Thoracic aorta (tissue), 2 donors: ENCODE measurements around the gene UGT2A3. TPM values are rescaled to one million over a fixed set of nuclear protein-coding genes. Genes with fewer than 3 reads are reported as not detected.
"Not testable (repeated sequence)": the region's sequence is repeated elsewhere in the genome, so short reads cannot be mapped to it uniquely, and the experiment has no call there.

Source experiments
- ATAC-seq: fragments of 150-250 bp; one replicate; pipeline ENCODE4 v1.8.0; 2017; ENCODE audit warnings: low read depth; ENCODE audit not compliant: insufficient number of reproducible peaks, low FRiP score
- DNase-seq: peaks from one replicate; pipeline ENCODE4 v3.0.0-alpha.2; 2020; ENCODE audit warnings: low spot score
- H3K27ac ChIP-seq, 2 donors: fragments of 200-600 bp; sonication (generic); 1 replicate in 1 of 2; 2 replicates in 1 of 2; pipeline ENCODE4 v1.5.1; 2016; ENCODE audit warnings: mild to moderate bottlenecking in 2 of 2, moderate library complexity in 2 of 2
- H3K27me3 ChIP-seq: fragments of 200-600 bp; sonication (generic); replicated peaks from 2 replicates; pipeline ENCODE4 v1.6.0; 2016; ENCODE audit warnings: mild to moderate bottlenecking; ENCODE audit not compliant: insufficient read depth
- H3K36me3 ChIP-seq: fragments of 200-600 bp; sonication (generic); one replicate; pipeline ENCODE4 v1.5.1; 2016
- H3K4me1 ChIP-seq, 2 donors: fragments of 200-600 bp; sonication (generic); 1 replicate in 1 of 2; 2 replicates in 1 of 2; pipeline versions ENCODE4 v1.5.1 to v1.6.0; 2016; ENCODE audit warnings: low read depth in 2 of 2, mild to moderate bottlenecking in 1 of 2; ENCODE audit not compliant: control insufficient read depth in 1 of 2
- H3K4me3 ChIP-seq: fragments of 200-600 bp; sonication (generic); 2 replicates; pipeline ENCODE4 v1.5.1; 2016; ENCODE audit warnings: mild to moderate bottlenecking
- H3K9me3 ChIP-seq: fragments of 200-600 bp; sonication (generic); 2 replicates; pipeline ENCODE4 v1.5.1; 2016
- total RNA-seq, 2 donors: library from RNA; depleted of rRNA; stranded (reverse); fragments of >200 nt; gene quantifications; one replicate each; pipeline versions ENCODE4 v1.1.0 to v1.2.3, GENCODE V29; 2016
- TF ChIP-seq, protein P1 (sequence below): fragments of 200-600 bp; sonication (generic); IDR thresholded peaks from one replicate; pipeline ENCODE4 v1.5.1; 2019; ENCODE audit warnings: antibody characterized with exemption

The UGT2A3 gene
- total RNA-seq, 2 donors from 2014 or later = not detected

DNA sequence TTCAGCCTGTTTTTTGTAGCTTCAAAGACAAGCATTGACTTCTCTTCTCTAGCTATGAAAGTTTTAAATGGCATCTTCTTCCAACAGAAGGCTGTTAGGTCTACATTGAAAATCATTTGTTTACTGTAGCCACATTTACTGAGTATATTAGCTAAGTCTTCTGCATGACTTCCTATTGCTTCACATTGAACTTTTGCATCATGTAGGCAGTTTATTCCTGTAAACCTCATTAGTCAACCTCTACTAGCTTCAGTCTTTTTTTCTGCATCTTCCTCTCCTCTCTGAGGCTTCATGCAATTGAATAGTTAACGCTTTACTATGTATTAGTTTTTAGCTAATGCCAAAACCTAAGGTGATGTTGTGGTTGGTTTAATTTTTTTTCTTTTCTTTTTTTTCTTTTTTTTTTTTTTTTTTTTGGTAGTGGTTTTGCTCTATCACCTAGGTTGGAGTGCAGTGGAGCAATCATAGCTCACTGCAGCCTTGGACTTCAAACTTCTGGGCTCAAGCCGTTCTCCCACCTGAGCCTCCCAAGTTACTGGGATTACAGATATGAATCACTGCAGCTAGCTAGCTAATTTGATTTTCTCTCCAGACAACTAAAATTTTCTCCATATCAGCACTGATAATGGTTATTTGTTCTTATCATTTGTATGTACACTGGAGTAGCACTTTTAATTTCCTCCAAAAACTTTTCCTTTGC is 3.4 kb downstream of the UGT2A3 start:
- Histone ChIP-seq H3K4me1 (no peaks in the 10 kb centered on the region), H3K27me3 (no peaks in the 10 kb centered on the region), H3K27ac (no peak overlapping the region), H3K4me3 (no peak overlapping the region), H3K36me3 (no peaks in the 10 kb centered on the region), H3K9me3 (no peaks in the 10 kb centered on the region)
- DNase-seq (no peak), ATAC-seq (no peak)
- TF ChIP-seq, protein P1, sequence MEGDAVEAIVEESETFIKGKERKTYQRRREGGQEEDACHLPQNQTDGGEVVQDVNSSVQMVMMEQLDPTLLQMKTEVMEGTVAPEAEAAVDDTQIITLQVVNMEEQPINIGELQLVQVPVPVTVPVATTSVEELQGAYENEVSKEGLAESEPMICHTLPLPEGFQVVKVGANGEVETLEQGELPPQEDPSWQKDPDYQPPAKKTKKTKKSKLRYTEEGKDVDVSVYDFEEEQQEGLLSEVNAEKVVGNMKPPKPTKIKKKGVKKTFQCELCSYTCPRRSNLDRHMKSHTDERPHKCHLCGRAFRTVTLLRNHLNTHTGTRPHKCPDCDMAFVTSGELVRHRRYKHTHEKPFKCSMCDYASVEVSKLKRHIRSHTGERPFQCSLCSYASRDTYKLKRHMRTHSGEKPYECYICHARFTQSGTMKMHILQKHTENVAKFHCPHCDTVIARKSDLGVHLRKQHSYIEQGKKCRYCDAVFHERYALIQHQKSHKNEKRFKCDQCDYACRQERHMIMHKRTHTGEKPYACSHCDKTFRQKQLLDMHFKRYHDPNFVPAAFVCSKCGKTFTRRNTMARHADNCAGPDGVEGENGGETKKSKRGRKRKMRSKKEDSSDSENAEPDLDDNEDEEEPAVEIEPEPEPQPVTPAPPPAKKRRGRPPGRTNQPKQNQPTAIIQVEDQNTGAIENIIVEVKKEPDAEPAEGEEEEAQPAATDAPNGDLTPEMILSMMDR = no peak

DNA sequence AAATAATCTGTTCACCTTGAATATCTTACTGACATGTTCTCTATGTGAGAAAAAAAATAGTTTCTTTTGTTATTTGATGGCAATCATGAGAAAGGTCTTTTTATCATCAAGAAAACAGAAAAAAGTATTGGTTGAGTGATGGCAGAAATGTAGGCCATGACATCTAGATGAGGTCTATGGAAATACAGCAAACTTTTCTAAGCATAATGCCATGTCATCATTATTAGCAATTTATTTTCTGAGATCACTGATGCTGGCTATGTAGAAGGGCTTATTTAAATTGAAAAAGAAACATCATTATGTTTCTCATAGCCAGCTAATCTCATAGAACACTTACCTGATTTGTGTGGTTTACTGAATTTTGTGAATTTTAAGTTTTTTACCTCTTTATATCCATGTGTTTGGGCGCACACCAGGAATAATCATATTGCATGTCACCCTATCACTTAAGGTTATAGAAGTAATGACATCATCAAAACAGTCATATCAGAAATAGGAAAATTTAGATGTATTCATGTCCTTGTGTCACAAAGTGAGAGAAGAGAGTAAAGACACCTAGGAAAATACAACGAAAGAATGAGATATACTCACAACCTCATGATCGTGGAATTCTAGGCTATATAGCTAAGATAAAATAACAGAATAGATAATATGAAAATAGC is 22.4 kb downstream of the UGT2A3 start:
- H3K27me3 ChIP-seq = no peaks in the 10 kb centered on the region
- TF ChIP-seq, protein P1 = no peak
- no peaks in the 10 kb centered on the region for H3K9me3 ChIP-seq
- ATAC-seq (no peak), DNase-seq (no peak)
- H3K4me3 ChIP-seq = no peak overlapping the region
- no peaks in the 10 kb centered on the region for H3K4me1 ChIP-seq
- H3K36me3 ChIP-seq = no peaks in the 10 kb centered on the region
- no peak overlapping the region for H3K27ac ChIP-seq

DNA sequence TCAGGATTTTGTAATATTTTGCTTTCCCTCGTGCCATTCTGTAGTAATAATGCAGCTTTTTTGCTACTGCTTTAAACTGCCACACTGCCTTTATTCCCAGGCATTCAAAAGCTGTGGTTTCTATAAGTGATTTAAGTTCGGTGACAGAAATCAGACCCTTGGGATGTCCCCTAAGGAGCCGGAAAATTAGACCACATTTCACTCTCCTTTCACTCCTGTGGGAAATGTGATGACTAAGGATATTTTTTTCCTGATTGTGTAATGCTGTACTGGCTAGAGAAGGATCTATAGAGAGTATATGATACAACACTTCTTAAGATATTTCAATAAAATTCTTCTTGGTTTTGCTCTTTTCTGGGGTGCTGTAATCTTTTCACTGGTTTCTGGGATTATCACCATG is 24.4 kb downstream of the UGT2A3 start:
- ATAC-seq (no peak), DNase-seq (no peak)
- no peaks in the 10 kb centered on the region for H3K9me3 ChIP-seq
- no peak overlapping the region for H3K4me3 ChIP-seq
- no peak overlapping the region for H3K27ac ChIP-seq
- TF ChIP-seq, protein P1 = no peak
- no peaks in the 10 kb centered on the region for H3K27me3 ChIP-seq
- H3K36me3 ChIP-seq = no peaks in the 10 kb centered on the region
- H3K4me1 ChIP-seq = no peaks in the 10 kb centered on the region

DNA sequence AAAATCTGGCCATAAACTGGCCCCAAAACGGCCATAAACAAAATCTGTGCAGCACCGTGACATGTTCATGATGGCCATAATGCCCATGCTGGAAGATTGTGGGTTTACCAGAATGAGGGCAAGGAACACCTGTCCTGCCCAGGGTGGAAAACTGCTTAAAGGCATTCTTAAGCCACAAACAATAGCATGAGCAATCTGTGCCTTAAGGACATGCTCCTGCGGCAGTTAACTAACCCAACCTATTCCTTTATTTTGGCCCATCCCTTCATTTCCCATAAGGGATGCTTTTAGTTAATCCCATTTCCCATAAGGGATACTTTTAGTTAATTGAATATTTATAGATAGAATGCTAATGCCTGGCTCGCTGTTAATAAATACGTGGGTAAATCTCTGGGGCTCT is 29.4 kb downstream of the UGT2A3 start:
- H3K27ac ChIP-seq, H3K36me3 ChIP-seq, ATAC-seq, H3K4me3 ChIP-seq, H3K9me3 ChIP-seq, H3K4me1 ChIP-seq, DNase-seq, H3K27me3 ChIP-seq: not testable (repeated sequence)

DNA sequence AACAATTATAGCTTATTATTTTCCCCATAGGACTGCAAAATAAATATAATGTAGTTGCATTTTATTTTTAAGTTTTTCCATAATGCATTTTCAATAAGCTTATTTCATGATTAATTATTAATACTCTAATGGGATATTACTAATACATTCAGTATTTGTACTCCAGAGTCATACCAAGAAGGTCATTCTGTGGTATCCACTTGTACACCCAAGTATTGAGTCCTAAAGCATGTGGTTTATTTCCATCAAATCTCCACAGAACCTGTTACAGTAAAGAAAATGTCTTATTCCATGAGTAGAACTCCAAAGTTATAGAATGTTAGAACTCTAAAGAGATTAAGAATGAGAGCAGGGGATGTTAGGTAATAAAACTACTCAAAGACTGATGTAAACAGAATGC is 30.6 kb downstream of the UGT2A3 start:
- ATAC-seq = no peak

More for the DNA sequence above, 30.6 kb downstream of the UGT2A3 start:
- Histone ChIP-seq H3K27ac (no peak overlapping the region), H3K27me3 (no peaks in the 10 kb centered on the region), H3K4me1 (no peaks in the 10 kb centered on the region), H3K4me3 (no peak overlapping the region), H3K9me3 (no peaks in the 10 kb centered on the region), H3K36me3 (no peaks in the 10 kb centered on the region)
- no peak for DNase-seq
- TF ChIP-seq, protein P1 = no peak
